ENCODE measurements around the gene GNAL.
A peak's percentile ranks its signal among the peaks of the same experiment; 100 is the strongest.

The GNAL gene

DNA sequence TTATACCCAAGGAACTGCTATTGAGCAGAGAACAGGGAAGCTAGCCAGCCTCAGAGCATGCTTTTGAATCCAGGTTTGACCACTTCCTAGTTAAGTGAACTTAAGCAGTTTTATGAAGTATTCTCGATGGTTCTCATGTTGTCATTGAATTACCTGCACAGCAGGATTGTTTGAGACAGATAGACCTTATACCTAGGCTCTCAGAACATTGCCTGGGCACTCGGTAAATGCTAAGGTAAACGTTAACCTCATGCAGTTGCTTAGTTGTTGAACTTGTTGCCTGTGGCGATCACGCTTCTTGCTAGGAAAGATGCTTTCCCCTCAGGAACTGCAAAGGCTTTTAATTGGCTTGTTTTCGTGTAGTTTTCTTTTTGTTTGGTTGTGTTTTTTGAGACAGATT is 128.2 kb downstream of the GNAL start:
- no peak for DNase-seq

DNA sequence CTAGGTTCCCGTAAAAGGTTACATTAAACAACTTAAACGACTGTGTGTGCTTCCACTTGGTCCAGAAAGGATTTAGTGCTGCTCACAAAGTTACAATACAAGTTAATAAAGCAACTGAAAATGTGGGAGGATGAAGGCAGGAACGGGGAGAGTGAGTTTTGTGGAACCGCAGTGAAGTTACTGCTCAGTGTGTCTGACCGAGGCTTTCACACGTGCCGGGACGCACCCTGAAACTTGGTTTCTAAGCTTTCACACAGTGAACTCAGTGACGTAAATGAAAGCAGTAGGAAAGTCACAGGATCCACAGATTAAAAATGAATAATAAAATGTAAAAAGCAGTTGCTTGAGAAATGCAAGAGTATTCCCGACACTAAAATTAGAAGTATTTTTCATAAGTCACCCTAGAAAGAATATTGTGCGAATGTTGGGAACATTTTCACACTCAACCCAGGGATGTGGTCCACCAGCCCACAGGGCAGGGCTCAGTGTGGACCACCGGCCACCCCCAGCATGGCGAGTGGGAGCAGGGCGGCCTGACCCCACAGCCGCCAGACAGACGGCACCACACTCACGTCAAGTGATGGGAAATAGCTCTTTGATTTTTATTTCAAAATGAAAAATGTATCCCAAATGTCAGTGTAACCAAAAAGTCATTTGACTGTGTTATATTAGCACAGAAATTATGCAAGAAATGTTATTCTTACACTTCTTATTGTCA is 129.6 kb downstream of the GNAL start:
- DNase-seq: no peak

DNA sequence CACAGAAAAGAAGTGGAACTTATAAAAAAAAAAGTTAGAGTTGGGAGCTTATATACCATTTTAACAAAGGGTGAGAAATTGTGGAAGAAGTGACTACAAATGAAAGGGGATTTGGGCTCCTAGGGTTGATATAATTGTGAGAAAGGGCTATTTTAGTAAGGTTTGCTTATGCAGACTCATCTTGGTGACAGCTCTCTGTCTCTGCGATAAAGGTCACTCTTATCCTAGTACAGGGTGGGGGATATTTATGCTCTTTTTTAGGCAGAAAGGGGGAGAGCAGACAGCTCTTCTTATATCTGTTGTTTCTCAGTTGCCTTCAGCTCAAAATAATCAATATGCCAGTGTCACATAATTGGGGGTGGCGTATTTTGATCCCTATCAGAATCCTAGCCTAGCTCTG is 130.9 kb downstream of the GNAL start:
- DNase-seq: no peak

DNA sequence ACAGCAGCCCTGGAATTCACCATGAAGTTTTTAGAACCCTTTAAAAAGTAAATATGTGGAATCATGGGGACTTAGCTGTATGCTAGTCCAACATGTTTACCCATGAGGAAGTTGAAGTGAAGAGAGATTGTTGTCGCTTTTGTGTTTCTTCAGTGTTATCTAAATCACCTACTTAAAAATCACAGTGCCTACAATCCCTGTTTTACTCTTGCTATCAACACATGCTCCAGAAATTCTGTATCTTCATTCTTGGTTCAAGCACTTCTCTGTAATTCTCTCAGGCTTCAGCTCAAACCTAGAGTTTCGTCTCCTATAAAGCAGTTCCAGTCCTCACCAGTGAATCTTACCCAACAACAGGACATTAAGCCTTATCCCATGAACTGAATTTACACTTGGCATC is 131.6 kb downstream of the GNAL start:
- no peak for DNase-seq

DNA sequence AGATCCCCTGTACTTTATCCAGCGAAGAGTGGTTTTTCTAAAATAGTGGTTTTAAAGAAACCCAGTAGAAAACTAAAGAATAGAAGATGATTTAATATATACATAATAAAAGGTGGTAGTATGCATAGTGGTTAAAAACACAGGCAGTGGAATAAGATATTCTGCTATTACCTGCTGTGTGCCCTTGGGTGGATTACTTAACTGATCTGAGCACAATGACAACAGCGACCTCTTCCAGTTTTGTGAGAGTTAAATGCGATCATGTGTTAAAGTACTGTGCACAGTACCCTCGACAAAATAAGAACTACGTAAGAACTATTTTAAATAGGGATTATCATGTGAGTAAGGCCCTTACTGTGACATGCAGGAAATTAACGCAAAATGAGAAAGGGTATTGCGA is 132.1 kb downstream of the GNAL start:
- no peak for DNase-seq

DNA sequence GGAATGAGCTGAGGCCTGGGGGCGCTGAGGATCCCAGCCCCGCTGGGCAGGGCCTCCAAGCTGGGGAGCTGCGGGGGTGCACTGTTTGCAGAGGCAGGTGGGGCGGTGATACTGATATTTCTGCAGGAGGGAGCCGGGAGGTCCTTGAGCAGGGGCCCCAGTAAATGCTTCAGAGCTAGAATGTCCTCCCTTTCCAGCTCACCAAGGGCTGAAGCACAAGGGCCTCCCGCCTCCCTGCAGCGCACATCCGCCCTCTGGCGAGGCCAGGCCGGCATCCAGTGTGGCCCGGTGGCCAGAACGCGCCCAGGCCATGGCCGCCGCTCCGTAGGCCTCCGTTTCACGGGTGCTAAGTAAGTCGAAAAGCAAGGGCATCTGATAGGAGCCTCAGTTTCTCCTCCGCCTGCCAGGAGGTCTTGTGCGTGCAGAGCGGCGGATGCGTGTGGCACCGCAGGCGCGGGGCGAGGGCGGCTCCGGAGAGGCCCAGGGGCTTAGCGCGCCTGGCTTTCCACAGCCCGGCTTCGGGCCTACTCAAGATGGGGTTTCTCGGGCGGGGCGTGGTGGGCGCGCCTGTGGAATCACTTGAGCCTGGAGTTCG is 132.7 kb downstream of the GNAL start:
- no peak for DNase-seq

- no peak for DNase-seq
These were observed 134.5 kb downstream of the GNAL start for GRCh38 chr18:11823545-11823944.

DNA sequence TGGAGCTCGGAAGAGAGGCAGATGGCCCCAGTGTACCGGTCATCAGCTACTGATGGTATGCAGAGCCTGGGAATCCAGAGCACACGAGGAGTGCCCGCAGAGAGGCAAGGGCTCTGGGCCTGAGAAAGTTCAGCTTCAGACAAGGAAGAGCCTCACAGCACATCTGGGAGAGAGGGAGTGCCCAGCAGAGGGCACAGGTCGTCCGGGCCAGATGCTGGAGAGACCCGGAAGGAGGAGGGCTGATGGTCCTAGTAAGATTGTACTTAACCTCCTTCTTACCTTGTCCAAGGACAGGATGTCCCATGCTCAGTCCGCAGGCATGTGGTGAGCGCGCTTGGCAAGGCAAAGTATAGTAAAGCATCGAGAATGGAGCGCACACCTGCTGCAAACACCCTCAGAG is 137.8 kb downstream of the GNAL start:
- no peak for DNase-seq

DNA sequence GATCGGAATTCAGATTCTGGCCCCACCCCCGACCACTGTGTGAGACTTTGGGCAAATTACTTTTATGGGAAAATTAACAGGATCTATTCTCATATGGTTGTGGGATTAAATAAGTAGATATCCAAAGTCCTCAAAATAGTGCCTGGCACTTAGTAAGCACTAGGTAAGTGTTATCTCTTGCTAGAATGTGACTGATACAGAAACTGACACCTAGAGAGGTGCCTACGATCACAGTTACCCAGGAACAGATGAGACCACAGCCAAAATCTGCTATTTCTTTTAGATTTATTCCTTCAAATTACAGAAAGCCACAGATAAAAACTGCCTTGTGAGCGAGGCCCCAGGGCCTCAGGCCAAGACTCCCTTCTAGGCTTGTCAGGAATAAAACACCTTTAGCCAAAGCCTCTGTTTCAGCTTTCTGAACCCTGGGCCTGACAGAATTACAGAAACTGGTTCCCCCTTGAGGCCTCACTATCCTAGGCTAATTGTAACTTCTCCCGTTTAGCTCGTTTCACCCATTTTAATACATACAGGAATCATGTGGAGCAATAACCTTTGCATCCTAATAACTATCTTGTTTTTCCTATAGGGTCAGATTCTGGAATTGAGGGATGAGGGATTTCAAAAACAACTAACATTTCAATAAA is 139.8 kb downstream of the GNAL start:
- no peak for DNase-seq

DNA sequence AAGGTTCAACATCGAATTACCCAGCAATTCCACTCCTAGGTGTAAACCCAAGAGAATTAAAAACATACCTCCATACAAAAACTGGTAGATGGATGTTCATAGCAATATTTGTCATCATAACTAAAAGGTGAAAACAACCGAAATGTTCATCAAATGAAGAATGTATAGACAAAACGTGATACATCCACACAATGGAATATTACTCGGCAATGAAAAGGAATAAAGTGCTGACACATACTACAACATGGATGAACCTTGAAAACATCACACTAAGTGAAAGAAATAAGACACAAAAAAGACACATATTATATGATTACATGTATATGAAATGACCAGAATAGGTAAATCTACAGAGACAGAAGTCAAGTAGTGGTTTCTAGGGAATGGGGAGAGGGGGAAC is 141.5 kb downstream of the GNAL start:
- DNase-seq: no peak

GRCh38 chr18:11831921-11832320 is 142.9 kb downstream of the GNAL start:
- no peak for DNase-seq

GRCh38 chr18:11834772-11835171 is 145.7 kb downstream of the GNAL start:
- DNase-seq: no peak

- DNase-seq: no peak
These were observed 150.5 kb downstream of the GNAL start for GRCh38 chr18:11839556-11839955.

- DNase-seq: no peak
These were observed 151.4 kb downstream of the GNAL start for GRCh38 chr18:11840493-11840892.

GRCh38 chr18:11842562-11842961 is 153.5 kb downstream of the GNAL start:
- DNase-seq: no peak

- DNase-seq: no peak
These were observed 155.4 kb downstream of the GNAL start for GRCh38 chr18:11844436-11844835.

DNA sequence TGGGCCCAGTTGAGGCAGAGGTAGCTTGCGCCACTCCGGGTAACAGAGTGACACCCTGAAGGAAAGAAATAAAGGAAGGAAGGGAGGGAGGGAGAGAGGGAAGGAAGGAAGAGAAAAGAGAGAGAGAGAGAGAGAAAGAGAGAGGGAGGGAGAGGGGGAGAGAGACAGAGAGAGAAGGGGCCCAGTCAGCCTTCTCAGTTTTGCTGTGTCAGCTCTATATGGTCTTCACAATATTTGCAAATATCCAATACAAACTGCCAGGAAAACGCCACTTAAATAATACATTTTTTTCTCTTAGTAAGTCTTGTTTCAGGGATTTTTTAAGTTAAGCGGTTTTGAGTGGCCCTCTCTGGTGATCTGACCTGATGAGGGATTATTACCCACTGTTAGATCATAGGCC is 156.6 kb downstream of the GNAL start:
- DNase-seq: no peak

GRCh38 chr18:11847811-11848210 is 158.7 kb downstream of the GNAL start:
- DNase-seq: no peak

DNA sequence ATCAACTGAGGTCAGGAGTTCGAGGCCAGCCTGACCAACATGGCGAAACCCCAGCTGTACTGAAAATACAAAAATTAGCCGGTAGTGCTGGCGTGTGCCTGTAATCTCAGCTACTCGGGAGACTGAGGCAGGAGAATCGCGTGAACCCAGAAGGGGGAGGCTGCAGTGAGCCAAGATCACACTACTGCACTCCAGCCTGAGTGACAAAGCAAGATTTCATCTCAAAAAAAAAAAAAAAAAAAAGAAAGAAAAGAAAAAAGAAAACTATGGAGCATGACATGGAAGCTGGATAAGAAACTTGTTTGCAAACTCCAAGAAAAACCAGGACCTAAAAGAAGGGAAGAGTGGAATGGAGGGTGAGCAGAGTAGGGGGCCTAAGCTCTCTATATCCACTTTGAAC is 160.2 kb downstream of the GNAL start:
- no peak for DNase-seq

- no peak for DNase-seq
These were observed 161.0 kb downstream of the GNAL start for GRCh38 chr18:11849841-11850634.

DNA sequence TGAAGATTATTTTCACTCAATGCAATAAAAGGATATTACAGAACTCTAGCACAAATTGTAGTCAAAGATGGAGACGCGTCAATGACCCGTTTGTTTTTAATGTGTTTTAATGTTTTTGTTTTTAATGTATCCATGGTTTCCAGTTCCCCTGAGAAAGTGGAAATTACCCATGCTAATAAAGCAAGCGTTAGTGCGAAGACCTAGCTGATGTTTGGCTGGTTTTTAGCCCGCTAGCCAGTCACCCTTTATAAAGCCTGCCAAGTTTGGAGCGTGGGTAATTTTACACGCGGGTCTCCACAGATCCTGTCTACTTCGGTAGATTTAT is 161.7 kb downstream of the GNAL start:
- no peak for DNase-seq

DNA sequence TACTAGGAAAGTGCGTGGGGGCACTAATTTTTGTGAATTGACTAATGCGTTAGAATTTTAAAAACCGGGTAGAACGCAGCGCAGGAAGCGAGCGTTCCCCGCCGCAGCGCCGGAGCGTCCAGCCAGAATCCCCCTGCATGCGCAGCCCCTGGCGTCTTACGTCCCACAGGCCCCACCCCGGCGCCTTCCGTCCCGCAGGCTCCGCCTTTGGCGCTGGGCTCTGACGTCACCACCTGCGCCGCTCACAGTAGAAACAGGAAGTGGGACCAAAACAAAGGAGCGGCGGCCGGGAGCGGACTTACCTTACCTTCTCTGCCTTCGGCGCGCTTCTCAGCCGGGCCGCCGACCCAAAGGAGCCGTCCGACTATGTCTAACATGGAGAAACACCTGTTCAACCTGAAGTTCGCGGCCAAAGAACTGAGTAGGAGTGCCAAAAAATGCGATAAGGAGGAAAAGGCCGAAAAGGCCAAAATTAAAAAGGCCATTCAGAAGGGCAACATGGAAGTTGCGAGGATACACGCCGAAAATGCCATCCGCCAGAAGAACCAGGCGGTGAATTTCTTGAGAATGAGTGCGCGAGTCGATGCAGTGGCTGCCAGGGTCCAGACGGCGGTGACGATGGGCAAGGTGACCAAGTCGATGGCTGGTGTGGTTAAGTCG is 162.2 kb downstream of the GNAL start, which contains the start of gene CHMP1B:
CHMP1B (plus strand) TSS at position 268 of the 660 bp plus-strand sequence; CDS start at position 367, 99 bp downstream.
- peak; percentile 86 for DNase-seq

- DNase-seq: no peak
These were observed 162.8 kb downstream of the GNAL start for GRCh38 chr18:11851806-11852337.
